GM23338 (cell line): ENCODE results near the gene ALDH1A2. TPM values are rescaled to one million over a fixed set of nuclear protein-coding genes. Genes with fewer than 3 reads are reported as not detected.

Experiments used
- ATAC-seq: fragments of 200-7000 bp; cut with Tn5 transposase; 3 replicates; pipeline ENCODE4 v1.9.1; 2020
- DNase-seq: peaks from one replicate; pipeline ENCODE4 v3.0.0-alpha.2; 2015; ENCODE audit warnings: low spot score
- H2AFZ ChIP-seq: fragments of 200-600 bp; sonication (generic); 2 replicates; pipeline ENCODE4 v1.8.0; 2016; ENCODE audit warnings: antibody characterized with exemption, mild to moderate bottlenecking, moderate library complexity
- H3F3A ChIP-seq: fragments of 200-600 bp; sonication (generic); replicated peaks from 2 replicates; pipeline ENCODE4 v1.8.0; 2017; ENCODE audit warnings: antibody characterized with exemption, mixed run types, low read depth
- H3K27ac ChIP-seq: fragments of 200-600 bp; sonication (generic); 2 replicates; pipeline ENCODE4 v1.6.1; 2016; ENCODE audit warnings: low read depth
- H3K27me3 ChIP-seq: fragments of 200-600 bp; sonication (generic); 2 replicates; pipeline ENCODE4 v1.8.0; 2016; ENCODE audit warnings: mild to moderate bottlenecking, mixed run types, moderate library complexity; ENCODE audit not compliant: insufficient read depth
- H3K36me3 ChIP-seq: fragments of 200-600 bp; sonication (generic); 2 replicates; pipeline ENCODE4 v1.8.0; 2016; ENCODE audit warnings: mild to moderate bottlenecking; ENCODE audit not compliant: insufficient read depth
- H3K4me1 ChIP-seq: fragments of 200-600 bp; sonication (generic); 2 replicates; pipeline ENCODE4 v1.8.0; 2016; ENCODE audit warnings: mild to moderate bottlenecking, moderate library complexity; ENCODE audit not compliant: insufficient read depth
- H3K4me2 ChIP-seq: fragments of 200-600 bp; sonication (generic); 2 replicates; pipeline ENCODE4 v1.7.1; 2017; ENCODE audit warnings: mixed run types
- H3K4me3 ChIP-seq: fragments of 200-600 bp; sonication (generic); 2 replicates; pipeline ENCODE4 v1.6.1; 2016; ENCODE audit warnings: mixed run types
- H3K79me2 ChIP-seq: fragments of 200-600 bp; sonication (generic); replicated peaks from 2 replicates; pipeline ENCODE4 v1.8.0; 2017; ENCODE audit warnings: mild to moderate bottlenecking; ENCODE audit not compliant: insufficient read depth
- H3K9me2 ChIP-seq: fragments of 200-600 bp; sonication (generic); 2 replicates; pipeline ENCODE4 v1.8.0; 2017; ENCODE audit not compliant: insufficient read depth
- H4K20me1 ChIP-seq: fragments of 200-600 bp; sonication (generic); replicated peaks from 2 replicates; pipeline ENCODE4 v1.8.0; 2017; ENCODE audit warnings: mild to moderate bottlenecking; ENCODE audit not compliant: insufficient read depth
- H3K27ac Mint-ChIP-seq: 2 replicates; pipeline ENCODE4 v1.8.0; 2020; ENCODE audit warnings: inconsistent platforms, mild to moderate bottlenecking, moderate library complexity, mixed read lengths
- H3K27me3 Mint-ChIP-seq: 3 replicates; pipeline ENCODE4 v1.8.0; 2022; ENCODE audit warnings: low read depth, mild to moderate bottlenecking, moderate library complexity, mixed read lengths, inconsistent platforms; ENCODE audit not compliant: insufficient read depth, poor library complexity
- H3K36me3 Mint-ChIP-seq: 3 replicates; pipeline ENCODE4 v1.8.0; 2021; ENCODE audit warnings: low read depth, mild to moderate bottlenecking, inconsistent platforms, moderate library complexity, mixed read lengths
- H3K4me1 Mint-ChIP-seq: 3 replicates; pipeline ENCODE4 v1.8.0; 2020; ENCODE audit warnings: mild to moderate bottlenecking, inconsistent platforms, mixed read lengths
- H3K4me3 Mint-ChIP-seq: 3 replicates; pipeline ENCODE4 v1.8.0; 2021; ENCODE audit warnings: moderate library complexity, mild to moderate bottlenecking, inconsistent platforms, mixed read lengths
- H3K9me3 Mint-ChIP-seq: 3 replicates; pipeline ENCODE4 v1.8.0; 2020; ENCODE audit warnings: moderate library complexity, mild to moderate bottlenecking, inconsistent platforms, mixed read lengths
- CREB1 ChIP-seq: fragments of 250-450 bp; sonication (Bioruptor Pico); IDR thresholded peaks from 2 replicates; pipeline ENCODE4 v1.5.0; 2020; ENCODE audit warnings: low read depth, mild to moderate bottlenecking, moderate library complexity
- EZH2 ChIP-seq: fragments of 200-600 bp; sonication (generic); IDR thresholded peaks from one replicate; pipeline ENCODE4 v1.8.0; 2017; ENCODE audit warnings: antibody characterized with exemption, mild to moderate bottlenecking, low read depth; ENCODE audit not compliant: unreplicated experiment
- EZH2phosphoT487 ChIP-seq: fragments of 200-600 bp; sonication (generic); IDR thresholded peaks from one replicate; pipeline ENCODE4 v1.8.1; 2018; ENCODE audit warnings: antibody characterized with exemption; ENCODE audit not compliant: unreplicated experiment
- JUNB ChIP-seq: IDR thresholded peaks from one replicate; pipeline ENCODE4 v1.6.1; 2016; ENCODE audit warnings: antibody characterized with exemption; ENCODE audit not compliant: unreplicated experiment
- NANOG ChIP-seq: IDR thresholded peaks from 2 replicates; pipeline ENCODE4 v1.6.1; 2016; ENCODE audit warnings: antibody characterized with exemption, borderline replicate concordance
- ZNF114 ChIP-seq: fragments of 250-450 bp; sonication (Bioruptor Pico); IDR thresholded peaks from 2 replicates; pipeline ENCODE4 v1.5.0; 2020; ENCODE audit warnings: mild to moderate bottlenecking, moderate library complexity
- ZNF331 ChIP-seq: fragments of 250-450 bp; sonication (Bioruptor Pico); IDR thresholded peaks from 2 replicates; pipeline ENCODE4 v1.5.0; 2020; ENCODE audit warnings: low read depth, mild to moderate bottlenecking, moderate library complexity
- polyA plus RNA-seq: library from polyadenylated mRNA; unstranded; fragments of >200 nt; fragmentation: Nextera tagmentation; extraction: Ambion mirVana; gene quantifications from 2 replicates; pipeline ENCODE4 v1.2.1, GENCODE V29; 2016
- total RNA-seq: library from RNA; depleted of rRNA; stranded (reverse); fragments of >200 nt; shearing (Covaris generic); gene quantifications from 2 replicates; pipeline ENCODE4 v1.2.3, GENCODE V29; 2014
- TF ChIP-seq, protein P1 (sequence below): IDR thresholded peaks from one replicate; pipeline ENCODE4 v1.6.1; 2018; ENCODE audit warnings: antibody characterized with exemption; ENCODE audit not compliant: unreplicated experiment
- TF ChIP-seq, protein P2 (sequence below): IDR thresholded peaks from 2 replicates; pipeline ENCODE4 v1.6.1; 2016; ENCODE audit warnings: antibody characterized with exemption

ALDH1A2 gene
- total and polyA plus RNA-seq, 2 experiments from 2014 or later = 0.80 TPM; not detected in 1

DNA sequence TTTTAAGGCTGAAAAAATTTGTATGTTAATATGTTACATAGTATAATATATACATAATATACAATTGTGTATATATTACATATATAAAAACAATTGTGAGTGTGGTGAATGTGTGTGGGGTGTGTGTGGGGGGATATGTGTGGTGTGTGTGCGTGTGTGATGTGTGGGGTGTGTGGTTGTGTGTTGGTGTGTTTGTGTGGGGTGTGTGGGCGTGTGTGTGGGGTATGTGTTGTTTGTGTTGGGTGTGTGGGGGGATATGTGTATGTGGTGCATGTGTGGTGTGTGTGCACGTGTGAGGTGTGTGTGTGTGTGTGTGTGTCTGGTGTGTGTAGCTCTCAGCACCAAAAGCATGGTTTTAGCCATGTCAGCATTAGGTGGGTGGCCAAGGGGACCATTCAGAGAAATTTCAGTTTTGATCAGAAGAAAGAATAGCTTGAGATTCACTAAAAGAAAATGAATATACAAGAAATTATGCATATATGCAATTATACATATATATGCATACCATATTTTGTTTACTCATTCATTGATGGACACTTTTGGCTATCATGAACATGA is 118.9 kb downstream of the ALDH1A2 start (continued):
- TF ChIP-seq, protein P1, sequence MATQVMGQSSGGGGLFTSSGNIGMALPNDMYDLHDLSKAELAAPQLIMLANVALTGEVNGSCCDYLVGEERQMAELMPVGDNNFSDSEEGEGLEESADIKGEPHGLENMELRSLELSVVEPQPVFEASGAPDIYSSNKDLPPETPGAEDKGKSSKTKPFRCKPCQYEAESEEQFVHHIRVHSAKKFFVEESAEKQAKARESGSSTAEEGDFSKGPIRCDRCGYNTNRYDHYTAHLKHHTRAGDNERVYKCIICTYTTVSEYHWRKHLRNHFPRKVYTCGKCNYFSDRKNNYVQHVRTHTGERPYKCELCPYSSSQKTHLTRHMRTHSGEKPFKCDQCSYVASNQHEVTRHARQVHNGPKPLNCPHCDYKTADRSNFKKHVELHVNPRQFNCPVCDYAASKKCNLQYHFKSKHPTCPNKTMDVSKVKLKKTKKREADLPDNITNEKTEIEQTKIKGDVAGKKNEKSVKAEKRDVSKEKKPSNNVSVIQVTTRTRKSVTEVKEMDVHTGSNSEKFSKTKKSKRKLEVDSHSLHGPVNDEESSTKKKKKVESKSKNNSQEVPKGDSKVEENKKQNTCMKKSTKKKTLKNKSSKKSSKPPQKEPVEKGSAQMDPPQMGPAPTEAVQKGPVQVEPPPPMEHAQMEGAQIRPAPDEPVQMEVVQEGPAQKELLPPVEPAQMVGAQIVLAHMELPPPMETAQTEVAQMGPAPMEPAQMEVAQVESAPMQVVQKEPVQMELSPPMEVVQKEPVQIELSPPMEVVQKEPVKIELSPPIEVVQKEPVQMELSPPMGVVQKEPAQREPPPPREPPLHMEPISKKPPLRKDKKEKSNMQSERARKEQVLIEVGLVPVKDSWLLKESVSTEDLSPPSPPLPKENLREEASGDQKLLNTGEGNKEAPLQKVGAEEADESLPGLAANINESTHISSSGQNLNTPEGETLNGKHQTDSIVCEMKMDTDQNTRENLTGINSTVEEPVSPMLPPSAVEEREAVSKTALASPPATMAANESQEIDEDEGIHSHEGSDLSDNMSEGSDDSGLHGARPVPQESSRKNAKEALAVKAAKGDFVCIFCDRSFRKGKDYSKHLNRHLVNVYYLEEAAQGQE = no peak
- TF ChIP-seq EZH2phosphoT487 = no peak
- TF ChIP-seq JUNB = no peak
- no peak for TF ChIP-seq EZH2
- no peak for TF ChIP-seq ZNF331 (CRISPR knock-in tag)
- TF ChIP-seq ZNF114 (CRISPR knock-in tag) = no peak
- TF ChIP-seq NANOG = no peak

DNA sequence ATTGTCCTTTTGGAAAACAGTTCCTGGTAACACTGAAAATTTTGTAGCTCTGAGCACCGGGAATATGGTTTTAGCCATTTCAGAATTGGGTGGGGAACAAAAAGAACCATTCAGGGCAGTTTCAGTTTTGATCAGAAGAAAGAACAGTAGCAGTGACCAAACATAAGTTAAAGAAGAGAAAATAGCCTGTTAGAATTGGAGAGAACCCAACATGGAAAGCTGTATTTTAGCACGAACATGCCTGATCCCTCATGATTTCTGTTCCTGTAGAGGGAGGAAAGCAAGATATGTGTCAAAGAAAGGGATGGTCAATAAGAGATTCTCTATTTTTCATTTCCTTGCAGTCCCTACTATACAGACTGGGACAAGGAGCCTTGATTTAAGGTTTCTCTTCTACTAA is 119.9 kb downstream of the ALDH1A2 start:
- Mint-ChIP-seq H3K4me1 (0 out of 3 replicates have a peak, but pooled peaks cover 2% of the 10 kb centered on the region), H3K4me3 (no peak overlapping the region), H3K27ac (no peak overlapping the region), H3K27me3 (no peaks in the 10 kb centered on the region), H3K36me3 (no peaks in the 10 kb centered on the region), H3K9me3 (no peaks in the 10 kb centered on the region; the same call in 2 of the 3 replicates)
- Histone ChIP-seq H3K4me1 (no peaks in the 10 kb centered on the region), H3F3A (no peaks in the 10 kb centered on the region), H3K27me3 (no peaks in the 10 kb centered on the region), H3K4me2 (no peak overlapping the region), H3K4me3 (no peak overlapping the region), H2AFZ (no peak overlapping the region), H3K36me3 (no peaks in the 10 kb centered on the region), H3K9me2 (peaks cover 3% of the 10 kb centered on the region; the same call in 1 of the 2 replicates), H3K79me2 (no peaks in the 10 kb centered on the region), H4K20me1 (no peaks in the 10 kb centered on the region), H3K27ac (no peak overlapping the region)
- ATAC-seq = no peak
- DNase-seq = no peak
- TF ChIP-seq ZNF114 (CRISPR knock-in tag) = no peak
- TF ChIP-seq, protein P2, sequence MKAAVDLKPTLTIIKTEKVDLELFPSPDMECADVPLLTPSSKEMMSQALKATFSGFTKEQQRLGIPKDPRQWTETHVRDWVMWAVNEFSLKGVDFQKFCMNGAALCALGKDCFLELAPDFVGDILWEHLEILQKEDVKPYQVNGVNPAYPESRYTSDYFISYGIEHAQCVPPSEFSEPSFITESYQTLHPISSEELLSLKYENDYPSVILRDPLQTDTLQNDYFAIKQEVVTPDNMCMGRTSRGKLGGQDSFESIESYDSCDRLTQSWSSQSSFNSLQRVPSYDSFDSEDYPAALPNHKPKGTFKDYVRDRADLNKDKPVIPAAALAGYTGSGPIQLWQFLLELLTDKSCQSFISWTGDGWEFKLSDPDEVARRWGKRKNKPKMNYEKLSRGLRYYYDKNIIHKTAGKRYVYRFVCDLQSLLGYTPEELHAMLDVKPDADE = no peak
- TF ChIP-seq JUNB = no peak
- TF ChIP-seq NANOG = no peak
- TF ChIP-seq CREB1 (CRISPR knock-in tag) = no peak
- TF ChIP-seq ZNF331 (CRISPR knock-in tag) = no peak
- TF ChIP-seq EZH2phosphoT487 = no peak
